ENCODE data around the gene ADM2. TPM values are rescaled to one million over a fixed set of nuclear protein-coding genes. Genes with fewer than 3 reads are reported as not detected.

The ADM2 gene
- polyA plus RNA-seq, 1 experiment: 3.1 TPM

- DNase-seq (ENCODE audit: low read depth, low spot score): no peak
- TF ChIP-seq CTCF (IDR thresholded peaks at IDR 0.05; ENCODE audit: low read depth, low read length): no peak
- no peak overlapping the region for H3K27ac ChIP-seq (ENCODE audit: low read depth, low read length)
- no peak overlapping the region for H3K4me3 ChIP-seq (ENCODE audit: low read depth, low read length)
- ChIA-PET CTCF (no interaction called here), POLR2A (interaction anchor here (0.6 kb wide), 1 partner anchor 136 kb away, joined by 6 read pairs; no protein-coding TSS in a partner anchor)
- H3K9me3 ChIP-seq (ENCODE audit: control insufficient read depth, insufficient read depth, low read length): no peaks in the 10 kb centered on the region; the same call in 1 of the 2 replicates
- no peaks in the 10 kb centered on the region for H3K27me3 ChIP-seq (ENCODE audit: control insufficient read depth, insufficient read depth, low read length)
These were observed 16.0 kb upstream of the ADM2 start for GRCh38 chr22:50465066-50465930.

- Histone ChIP-seq H3K4me3 (ENCODE audit: low read depth, low read length) (no peak overlapping the region), H3K9me3 (ENCODE audit: control insufficient read depth, insufficient read depth, low read length) (no peaks in the 10 kb centered on the region; the same call in 1 of the 2 replicates), H3K27me3 (ENCODE audit: control insufficient read depth, insufficient read depth, low read length) (no peaks in the 10 kb centered on the region), H3K27ac (ENCODE audit: low read depth, low read length) (no peak overlapping the region)
- no peak for DNase-seq (ENCODE audit: low read depth, low spot score)
- ChIA-PET POLR2A (no interaction called here), CTCF (no interaction called here)
- TF ChIP-seq CTCF (IDR thresholded peaks at IDR 0.05; ENCODE audit: low read depth, low read length): no peak
These were observed 14.0 kb upstream of the ADM2 start for GRCh38 chr22:50467341-50467740.

GRCh38 chr22:50467773-50468440 lies 13.4 kb upstream of the ADM2 start:
- Histone ChIP-seq H3K27ac (ENCODE audit: low read depth, low read length) (no peak overlapping the region), H3K4me3 (ENCODE audit: low read depth, low read length) (no peak overlapping the region), H3K27me3 (ENCODE audit: control insufficient read depth, insufficient read depth, low read length) (no peaks in the 10 kb centered on the region), H3K9me3 (ENCODE audit: control insufficient read depth, insufficient read depth, low read length) (no peaks in the 10 kb centered on the region; the same call in 1 of the 2 replicates)
- no peak for DNase-seq (ENCODE audit: low read depth, low spot score)
- ChIA-PET CTCF (no interaction called here), POLR2A (no interaction called here)
- no peak for TF ChIP-seq CTCF (IDR thresholded peaks at IDR 0.05; ENCODE audit: low read depth, low read length)

GRCh38 chr22:50468626-50469025 lies 12.7 kb upstream of the ADM2 start:
- POLR2A ChIA-PET: no interaction called here
- no peak for DNase-seq (ENCODE audit: low read depth, low spot score)
- CTCF ChIA-PET: no interaction called here

More at GRCh38 chr22:50468626-50469025, 12.7 kb upstream of the ADM2 start:
- no peak overlapping the region for H3K27ac ChIP-seq (ENCODE audit: low read depth, low read length)
- no peaks in the 10 kb centered on the region for H3K27me3 ChIP-seq (ENCODE audit: control insufficient read depth, insufficient read depth, low read length)
- H3K4me3 ChIP-seq (ENCODE audit: low read depth, low read length): no peak overlapping the region
- H3K9me3 ChIP-seq (ENCODE audit: control insufficient read depth, insufficient read depth, low read length): no peaks in the 10 kb centered on the region; the same call in 1 of the 2 replicates
- TF ChIP-seq CTCF (IDR thresholded peaks at IDR 0.05; ENCODE audit: low read depth, low read length): no peak
